LNCAP (cell line): Measurements from ENCODE around the gene MEGF6.

ENCODE experiments used
- TF ChIP-seq, protein P1 (sequence below): fragments of 450-650 bp; IDR thresholded peaks from 2 replicates; pipeline ENCODE4 v1.5.1; 2017; ENCODE audit warnings: mild to moderate bottlenecking

MEGF6 gene

GRCh38 chr1:3595949-3596348, 15.4 kb downstream of the MEGF6 start:
- TF ChIP-seq, protein P1, sequence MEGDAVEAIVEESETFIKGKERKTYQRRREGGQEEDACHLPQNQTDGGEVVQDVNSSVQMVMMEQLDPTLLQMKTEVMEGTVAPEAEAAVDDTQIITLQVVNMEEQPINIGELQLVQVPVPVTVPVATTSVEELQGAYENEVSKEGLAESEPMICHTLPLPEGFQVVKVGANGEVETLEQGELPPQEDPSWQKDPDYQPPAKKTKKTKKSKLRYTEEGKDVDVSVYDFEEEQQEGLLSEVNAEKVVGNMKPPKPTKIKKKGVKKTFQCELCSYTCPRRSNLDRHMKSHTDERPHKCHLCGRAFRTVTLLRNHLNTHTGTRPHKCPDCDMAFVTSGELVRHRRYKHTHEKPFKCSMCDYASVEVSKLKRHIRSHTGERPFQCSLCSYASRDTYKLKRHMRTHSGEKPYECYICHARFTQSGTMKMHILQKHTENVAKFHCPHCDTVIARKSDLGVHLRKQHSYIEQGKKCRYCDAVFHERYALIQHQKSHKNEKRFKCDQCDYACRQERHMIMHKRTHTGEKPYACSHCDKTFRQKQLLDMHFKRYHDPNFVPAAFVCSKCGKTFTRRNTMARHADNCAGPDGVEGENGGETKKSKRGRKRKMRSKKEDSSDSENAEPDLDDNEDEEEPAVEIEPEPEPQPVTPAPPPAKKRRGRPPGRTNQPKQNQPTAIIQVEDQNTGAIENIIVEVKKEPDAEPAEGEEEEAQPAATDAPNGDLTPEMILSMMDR, result no peak

DNA sequence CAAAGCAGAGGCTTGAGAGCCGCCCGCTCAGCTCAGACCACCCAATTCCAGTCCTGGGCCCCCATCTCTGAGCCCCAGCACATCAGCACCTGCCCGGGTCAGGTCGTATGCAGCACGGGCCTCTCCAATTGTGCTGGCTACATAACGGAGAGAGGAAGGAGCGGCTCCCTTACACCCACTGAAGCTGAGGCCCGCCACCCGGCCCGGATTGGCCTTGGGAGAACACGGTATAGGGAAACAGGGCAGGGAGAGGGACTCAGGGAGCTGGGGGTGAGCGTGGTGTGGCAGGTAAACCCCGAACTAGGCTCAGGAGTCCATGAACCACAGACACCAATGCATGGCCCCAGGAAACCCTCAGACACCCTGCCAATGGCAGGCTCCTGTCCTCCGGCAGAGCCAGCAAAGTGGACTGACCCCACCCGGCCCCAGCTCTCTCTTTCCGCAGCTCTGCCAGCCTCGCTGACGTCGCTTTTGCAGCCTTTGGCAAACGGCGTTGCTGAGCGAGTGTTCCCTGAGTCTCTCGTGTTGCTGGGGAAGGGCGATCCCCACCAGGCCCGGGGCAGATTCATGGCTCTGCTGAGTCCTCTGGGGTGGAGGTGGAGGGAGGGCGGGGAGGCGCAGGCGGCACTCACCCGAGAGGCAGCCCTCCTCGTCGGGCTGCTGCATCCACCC, 16.5 kb downstream of the MEGF6 start:
- TF ChIP-seq, protein P1, result no peak

DNA sequence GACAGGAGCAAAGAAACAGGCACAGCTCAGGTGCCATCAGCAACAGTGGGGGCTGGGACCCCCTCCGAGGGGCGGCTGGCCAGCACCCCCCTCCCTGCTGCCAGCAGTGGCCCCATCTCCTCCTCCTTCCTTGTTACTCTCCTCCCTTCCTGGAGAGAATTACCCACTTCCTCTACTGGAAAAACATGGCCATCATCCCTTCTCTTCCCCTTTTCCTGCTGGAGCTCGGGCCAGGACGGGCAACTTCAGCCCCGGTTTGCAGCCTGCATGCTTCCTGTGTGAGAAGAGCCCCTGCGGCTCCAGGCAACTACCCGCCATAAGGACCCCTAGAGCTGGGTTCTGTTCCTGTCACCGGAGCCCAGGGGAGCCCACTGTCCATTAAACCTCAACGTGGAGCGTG, 17.6 kb downstream of the MEGF6 start:
- TF ChIP-seq, protein P1, result no peak

DNA sequence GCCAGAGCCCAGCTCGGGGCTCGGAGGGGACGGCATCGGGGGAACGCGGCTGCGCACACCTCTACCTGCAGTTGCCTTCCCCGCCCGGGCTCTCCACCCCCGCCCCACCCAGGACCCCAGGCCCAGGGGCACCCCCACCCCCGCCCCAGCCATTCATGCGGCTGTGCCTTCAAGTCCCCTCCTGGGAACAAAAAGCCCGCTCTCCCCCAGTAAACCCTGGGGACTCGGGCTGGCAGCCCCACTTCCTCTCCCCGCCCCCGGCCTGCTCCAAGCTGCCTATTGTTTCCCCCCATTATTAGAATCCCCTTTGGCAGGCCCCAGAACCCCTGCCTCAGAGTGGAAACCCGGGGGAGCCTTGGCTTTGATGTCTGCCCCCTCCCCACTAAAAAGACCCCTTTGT, 18.0 kb downstream of the MEGF6 start:
- TF ChIP-seq, protein P1, result no peak

- TF ChIP-seq, protein P1, result no peak
Observed at GRCh38 chr1:3590951-3591865, 20.1 kb downstream of the MEGF6 start.

- TF ChIP-seq, protein P1, result no peak
Observed at GRCh38 chr1:3590139-3590763, 21.1 kb downstream of the MEGF6 start.

DNA sequence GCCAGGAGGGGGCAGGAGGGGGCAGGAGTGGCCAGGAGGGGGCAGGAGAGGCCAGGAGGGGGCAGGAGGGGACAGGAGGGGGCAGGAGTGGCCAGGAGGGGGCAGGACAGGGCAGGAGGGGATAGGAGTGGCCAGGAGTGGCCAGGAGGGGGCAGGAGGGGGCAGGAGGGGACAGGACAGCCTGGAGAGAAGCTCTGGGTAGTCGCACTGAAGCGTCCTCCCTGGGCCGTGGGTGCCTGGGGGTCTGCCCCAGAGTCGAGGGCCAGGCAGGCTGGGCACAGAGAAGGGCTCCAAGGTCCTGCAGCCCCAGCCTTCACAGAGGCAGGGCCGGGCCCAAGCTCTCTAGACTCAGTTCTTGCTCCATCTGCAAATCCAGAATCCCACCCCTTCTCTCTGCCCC, 22.9 kb downstream of the MEGF6 start:
- TF ChIP-seq, protein P1, result no peak
